Measurements from ENCODE around the gene ATP2B2.
"Not testable (repeated sequence)": the region's sequence is repeated elsewhere in the genome, so short reads cannot be mapped to it uniquely, and the experiment has no call there.

The ATP2B2 gene

GRCh38 chr3:10317961-10318350 is 187.4 kb downstream of the ATP2B2 start:
- no peak for DNase-seq

- DNase-seq: no peak
Measured at GRCh38 chr3:10317311-10317960, 187.9 kb downstream of the ATP2B2 start.

GRCh38 chr3:10315771-10316344 is 189.5 kb downstream of the ATP2B2 start:
- DNase-seq: no peak

- DNase-seq: no peak
Measured at GRCh38 chr3:10315101-10315500, 190.3 kb downstream of the ATP2B2 start.

- DNase-seq: no peak
Measured at GRCh38 chr3:10312861-10313260, 192.5 kb downstream of the ATP2B2 start.

GRCh38 chr3:10312391-10312790 is 193.0 kb downstream of the ATP2B2 start:
- no peak for DNase-seq

GRCh38 chr3:10311710-10312109 is 193.7 kb downstream of the ATP2B2 start:
- no peak for DNase-seq

GRCh38 chr3:10310578-10310977 is 194.8 kb downstream of the ATP2B2 start:
- no peak for DNase-seq

- no peak for DNase-seq
Measured at GRCh38 chr3:10309736-10310135, 195.7 kb downstream of the ATP2B2 start.

GRCh38 chr3:10308678-10309077 is 196.7 kb downstream of the ATP2B2 start:
- DNase-seq: no peak

GRCh38 chr3:10306156-10306555 is 199.2 kb downstream of the ATP2B2 start:
- DNase-seq: no peak

GRCh38 chr3:10305331-10305902 is 200.0 kb downstream of the ATP2B2 start:
- no peak for DNase-seq

GRCh38 chr3:10304905-10305304 is 200.5 kb downstream of the ATP2B2 start:
- DNase-seq: no peak

GRCh38 chr3:10303785-10304184 is 201.6 kb downstream of the ATP2B2 start:
- no peak for DNase-seq

GRCh38 chr3:10303105-10303504 is 202.3 kb downstream of the ATP2B2 start:
- no peak for DNase-seq

- no peak for DNase-seq
Measured at GRCh38 chr3:10300087-10300486, 205.3 kb downstream of the ATP2B2 start.

GRCh38 chr3:10299679-10300078 is 205.7 kb downstream of the ATP2B2 start:
- no peak for DNase-seq

GRCh38 chr3:10299175-10299574 is 206.2 kb downstream of the ATP2B2 start:
- DNase-seq: no peak

GRCh38 chr3:10298064-10298463 is 207.3 kb downstream of the ATP2B2 start:
- DNase-seq: not testable (repeated sequence)

GRCh38 chr3:10294030-10294586 is 211.3 kb downstream of the ATP2B2 start:
- DNase-seq: no peak

GRCh38 chr3:10292505-10293419 is 212.6 kb downstream of the ATP2B2 start, which contains the start of gene GHRL:
Gene GHRL (minus strand): TSS chr3:10292947. CDS start chr3:10290180, 2,767 bp downstream.
- DNase-seq: no peak

GRCh38 chr3:10291641-10292040 is 213.7 kb downstream of the ATP2B2 start:
- no peak for DNase-seq

All from activated CD8-positive, alpha-beta memory T cell treated with anti-CD3 and anti-CD28 coated beads for 24 hours (primary cell).